ENCODE data around the gene CHST11.
A peak's percentile ranks its signal among the peaks of the same experiment; 100 is the strongest.

The CHST11 gene

GRCh38 chr12:104480012-104480411 is 23.3 kb downstream of the CHST11 start:
- no peak for DNase-seq (ENCODE audit: low read depth in 2 of 3, low spot score in 2 of 3)

- no peak for DNase-seq (ENCODE audit: low read depth in 2 of 3, low spot score in 2 of 3)
These were observed 24.2 kb downstream of the CHST11 start for GRCh38 chr12:104480826-104481440.

- DNase-seq (ENCODE audit: low read depth in 2 of 3, low spot score in 2 of 3) = no peak
These were observed 25.4 kb downstream of the CHST11 start for GRCh38 chr12:104482113-104482512.

GRCh38 chr12:104482748-104483147 is 26.0 kb downstream of the CHST11 start:
- DNase-seq (ENCODE audit: low read depth in 2 of 3, low spot score in 2 of 3) = no peak

- DNase-seq (ENCODE audit: low read depth in 2 of 3, low spot score in 2 of 3) = no peak
These were observed 27.3 kb downstream of the CHST11 start for GRCh38 chr12:104484079-104484478.

GRCh38 chr12:104485651-104486362 is 29.1 kb downstream of the CHST11 start:
- no peak for DNase-seq (ENCODE audit: low read depth in 2 of 3, low spot score in 2 of 3)

- DNase-seq (ENCODE audit: low read depth in 2 of 3, low spot score in 2 of 3) = no peak
These were observed 29.6 kb downstream of the CHST11 start for GRCh38 chr12:104486363-104486750.

GRCh38 chr12:104486943-104487819 is 30.4 kb downstream of the CHST11 start:
- no peak for DNase-seq (ENCODE audit: low read depth in 2 of 3, low spot score in 2 of 3)

- DNase-seq (ENCODE audit: low read depth in 2 of 3, low spot score in 2 of 3) = no peak
These were observed 31.6 kb downstream of the CHST11 start for GRCh38 chr12:104488374-104488773.

- DNase-seq (ENCODE audit: low read depth in 2 of 3, low spot score in 2 of 3) = no peak
These were observed 33.4 kb downstream of the CHST11 start for GRCh38 chr12:104490186-104490585.

GRCh38 chr12:104490850-104491249 is 34.1 kb downstream of the CHST11 start:
- no peak for DNase-seq (ENCODE audit: low read depth in 2 of 3, low spot score in 2 of 3)

- DNase-seq (ENCODE audit: low read depth in 2 of 3, low spot score in 2 of 3) = no peak
These were observed 36.7 kb downstream of the CHST11 start for GRCh38 chr12:104493496-104493895.

- peak in 1 of 3 experiments; percentile 34 for DNase-seq (ENCODE audit: low read depth in 2 of 3, low spot score in 2 of 3)
These were observed 37.5 kb downstream of the CHST11 start for GRCh38 chr12:104494137-104494792.

- DNase-seq (ENCODE audit: low read depth in 2 of 3, low spot score in 2 of 3) = no peak
These were observed 38.0 kb downstream of the CHST11 start for GRCh38 chr12:104494793-104495158.

- no peak for DNase-seq (ENCODE audit: low read depth in 2 of 3, low spot score in 2 of 3)
These were observed 39.0 kb downstream of the CHST11 start for GRCh38 chr12:104495786-104496185.

- DNase-seq (ENCODE audit: low read depth in 2 of 3, low spot score in 2 of 3) = no peak
These were observed 39.6 kb downstream of the CHST11 start for GRCh38 chr12:104496336-104496735.

GRCh38 chr12:104498211-104498801 is 41.6 kb downstream of the CHST11 start:
- no peak for DNase-seq (ENCODE audit: low read depth in 2 of 3, low spot score in 2 of 3)

- no peak for DNase-seq (ENCODE audit: low read depth in 2 of 3, low spot score in 2 of 3)
These were observed 43.1 kb downstream of the CHST11 start for GRCh38 chr12:104499668-104500332.

- no peak for DNase-seq (ENCODE audit: low read depth in 2 of 3, low spot score in 2 of 3)
These were observed 44.4 kb downstream of the CHST11 start for GRCh38 chr12:104501115-104501514.

GRCh38 chr12:104501660-104502059 is 44.9 kb downstream of the CHST11 start:
- DNase-seq (ENCODE audit: low read depth in 2 of 3, low spot score in 2 of 3) = no peak

GRCh38 chr12:104502217-104502616 is 45.5 kb downstream of the CHST11 start:
- DNase-seq (ENCODE audit: low read depth in 2 of 3, low spot score in 2 of 3) = no peak

Measured in activated CD8-positive, alpha-beta memory T cell treated with anti-CD3 and anti-CD28 coated beads for 48 hours (primary cell).